ENCODE measurements around the gene PLD1.

The PLD1 gene

GRCh38 chr3:171745577-171746319, 64.5 kb downstream of the PLD1 start:
- DNase-seq (ENCODE audit: low read depth, low spot score), result no peak

- no peak for DNase-seq (ENCODE audit: low read depth, low spot score)
Measured at GRCh38 chr3:171744158-171744741, 66.0 kb downstream of the PLD1 start.

- no peak for DNase-seq (ENCODE audit: low read depth, low spot score)
Measured at GRCh38 chr3:171743327-171744157, 66.7 kb downstream of the PLD1 start.

- DNase-seq (ENCODE audit: low read depth, low spot score), result no peak
Measured at GRCh38 chr3:171741377-171741776, 68.9 kb downstream of the PLD1 start.

- DNase-seq (ENCODE audit: low read depth, low spot score), result no peak
Measured at GRCh38 chr3:171736556-171736955, 73.7 kb downstream of the PLD1 start.

- no peak for DNase-seq (ENCODE audit: low read depth, low spot score)
Measured at GRCh38 chr3:171733561-171733960, 76.7 kb downstream of the PLD1 start.

GRCh38 chr3:171732756-171733155, 77.5 kb downstream of the PLD1 start:
- DNase-seq (ENCODE audit: low read depth, low spot score), result no peak

GRCh38 chr3:171731691-171732090, 78.6 kb downstream of the PLD1 start:
- DNase-seq (ENCODE audit: low read depth, low spot score), result no peak

GRCh38 chr3:171729452-171730334, 80.6 kb downstream of the PLD1 start:
- DNase-seq (ENCODE audit: low read depth, low spot score), result no peak

- no peak for DNase-seq (ENCODE audit: low read depth, low spot score)
Measured at GRCh38 chr3:171727288-171727687, 83.0 kb downstream of the PLD1 start.

GRCh38 chr3:171718493-171719185, 91.6 kb downstream of the PLD1 start:
- DNase-seq (ENCODE audit: low read depth, low spot score), result no peak

GRCh38 chr3:171715155-171715554, 95.1 kb downstream of the PLD1 start:
- no peak for DNase-seq (ENCODE audit: low read depth, low spot score)

GRCh38 chr3:171712171-171712938, 97.9 kb downstream of the PLD1 start:
- DNase-seq (ENCODE audit: low read depth, low spot score), result no peak

- DNase-seq (ENCODE audit: low read depth, low spot score), result no peak
Measured at GRCh38 chr3:171711461-171712170, 98.7 kb downstream of the PLD1 start.

- no peak for DNase-seq (ENCODE audit: low read depth, low spot score)
Measured at GRCh38 chr3:171710359-171710758, 99.9 kb downstream of the PLD1 start.

- DNase-seq (ENCODE audit: low read depth, low spot score), result no peak
Measured at GRCh38 chr3:171704814-171705213, 105.5 kb downstream of the PLD1 start.

GRCh38 chr3:171704002-171704401, 106.3 kb downstream of the PLD1 start:
- DNase-seq (ENCODE audit: low read depth, low spot score), result no peak

- DNase-seq (ENCODE audit: low read depth, low spot score), result no peak
Measured at GRCh38 chr3:171703144-171703543, 107.1 kb downstream of the PLD1 start.

GRCh38 chr3:171700653-171701052, 109.6 kb downstream of the PLD1 start:
- DNase-seq (ENCODE audit: low read depth, low spot score), result no peak

- no peak for DNase-seq (ENCODE audit: low read depth, low spot score)
Measured at GRCh38 chr3:171700157-171700556, 110.1 kb downstream of the PLD1 start.
